ENCODE measurements around the gene SNAPC1. TPM values are rescaled to one million over a fixed set of nuclear protein-coding genes. Genes with fewer than 3 reads are reported as not detected.

SNAPC1 gene
- 8.4 and 11.2 TPM in 2 replicates for total RNA-seq

GRCh38 chr14:61761959-61762786, at the start of gene SNAPC1:
SNAPC1 (plus strand) TSS chr14:61762420; CDS start chr14:61762461, 41 bp downstream.

GRCh38 chr14:61812347-61813095, 50.3 kb downstream of the SNAPC1 start, which contains the start of gene SYT16:
SYT16 (plus strand) TSS chr14:61812703.

Other genes with a start within 250 kb of the SNAPC1 start
- 188 and 286 TPM in 2 replicates for gene HIF1A, start 66.9 kb upstream of the SNAPC1 start, total RNA-seq
- under 0.01 TPM in 2 replicates for gene SYT16, start 50.3 kb downstream of the SNAPC1 start, total RNA-seq

Measured in aortic smooth muscle cell (primary cell).